ENCODE measurements around the gene CALML5.

The CALML5 gene

GRCh38 chr10:5498791-5499492, 428 bp downstream of the CALML5 start:
- DNase-seq, result no peak

GRCh38 chr10:5497948-5498730, 1.2 kb downstream of the CALML5 start:
- no peak for DNase-seq

- DNase-seq, result no peak
Observed at GRCh38 chr10:5497289-5497688, 2.1 kb downstream of the CALML5 start.

GRCh38 chr10:5496261-5497250, 2.8 kb downstream of the CALML5 start:
- DNase-seq, result no peak

GRCh38 chr10:5494611-5495010, 4.8 kb downstream of the CALML5 start:
- no peak for DNase-seq

GRCh38 chr10:5493691-5494090, 5.7 kb downstream of the CALML5 start:
- DNase-seq, result no peak

- no peak for DNase-seq
Observed at GRCh38 chr10:5492929-5493576, 6.3 kb downstream of the CALML5 start.

GRCh38 chr10:5492322-5492855, 7.0 kb downstream of the CALML5 start:
- no peak for DNase-seq

- no peak for DNase-seq
Observed at GRCh38 chr10:5491477-5491876, 7.9 kb downstream of the CALML5 start.

GRCh38 chr10:5490698-5491464, 8.5 kb downstream of the CALML5 start:
- no peak for DNase-seq

- no peak for DNase-seq
Observed at GRCh38 chr10:5490032-5490431, 9.3 kb downstream of the CALML5 start.

GRCh38 chr10:5488272-5489161, 10.9 kb downstream of the CALML5 start:
- peak; percentile 6 for DNase-seq

GRCh38 chr10:5486853-5487235, 12.5 kb downstream of the CALML5 start:
- DNase-seq, result no peak

GRCh38 chr10:5485948-5486852, 13.2 kb downstream of the CALML5 start:
- no peak for DNase-seq

GRCh38 chr10:5485290-5485689, 14.1 kb downstream of the CALML5 start:
- no peak for DNase-seq

- no peak for DNase-seq
Observed at GRCh38 chr10:5484205-5484604, 15.2 kb downstream of the CALML5 start.

GRCh38 chr10:5482016-5482415, 17.4 kb downstream of the CALML5 start:
- DNase-seq, result no peak

- DNase-seq, result no peak
Observed at GRCh38 chr10:5481121-5481520, 18.2 kb downstream of the CALML5 start.

- DNase-seq, result no peak
Observed at GRCh38 chr10:5480162-5480941, 19.0 kb downstream of the CALML5 start.
